ENCODE results near the gene PLS1. TPM values are rescaled to one million over a fixed set of nuclear protein-coding genes. Genes with fewer than 3 reads are reported as not detected.

The PLS1 gene
- total RNA-seq, 2 donors from 2014 or later = 11.3 to 26.4 TPM

DNA sequence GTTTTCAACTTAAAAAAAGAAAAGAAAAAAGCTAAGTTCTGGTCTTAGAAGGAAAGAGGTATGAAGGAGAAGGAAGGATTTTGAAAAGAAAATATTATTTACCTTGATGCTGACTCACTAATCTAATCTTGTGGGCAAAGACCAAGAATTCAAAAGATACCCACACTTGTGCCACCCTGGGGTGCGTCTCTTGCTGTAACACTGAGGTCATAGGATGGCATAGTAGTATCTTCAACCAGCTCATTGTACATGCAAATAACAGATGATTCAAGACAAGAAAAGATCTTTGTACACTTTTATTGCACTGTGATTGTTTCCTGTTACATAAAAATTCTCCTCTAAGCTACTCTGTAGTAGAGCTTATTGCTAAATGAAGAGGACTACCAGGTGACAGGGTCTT, 17.3 kb downstream of the PLS1 start:
- TF ChIP-seq, protein P1, sequence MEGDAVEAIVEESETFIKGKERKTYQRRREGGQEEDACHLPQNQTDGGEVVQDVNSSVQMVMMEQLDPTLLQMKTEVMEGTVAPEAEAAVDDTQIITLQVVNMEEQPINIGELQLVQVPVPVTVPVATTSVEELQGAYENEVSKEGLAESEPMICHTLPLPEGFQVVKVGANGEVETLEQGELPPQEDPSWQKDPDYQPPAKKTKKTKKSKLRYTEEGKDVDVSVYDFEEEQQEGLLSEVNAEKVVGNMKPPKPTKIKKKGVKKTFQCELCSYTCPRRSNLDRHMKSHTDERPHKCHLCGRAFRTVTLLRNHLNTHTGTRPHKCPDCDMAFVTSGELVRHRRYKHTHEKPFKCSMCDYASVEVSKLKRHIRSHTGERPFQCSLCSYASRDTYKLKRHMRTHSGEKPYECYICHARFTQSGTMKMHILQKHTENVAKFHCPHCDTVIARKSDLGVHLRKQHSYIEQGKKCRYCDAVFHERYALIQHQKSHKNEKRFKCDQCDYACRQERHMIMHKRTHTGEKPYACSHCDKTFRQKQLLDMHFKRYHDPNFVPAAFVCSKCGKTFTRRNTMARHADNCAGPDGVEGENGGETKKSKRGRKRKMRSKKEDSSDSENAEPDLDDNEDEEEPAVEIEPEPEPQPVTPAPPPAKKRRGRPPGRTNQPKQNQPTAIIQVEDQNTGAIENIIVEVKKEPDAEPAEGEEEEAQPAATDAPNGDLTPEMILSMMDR (conservative IDR thresholded peaks at IDR 0.05) = no peak
- H3K4me1 Mint-ChIP-seq = peaks cover 4% of the 10 kb centered on the region

DNA sequence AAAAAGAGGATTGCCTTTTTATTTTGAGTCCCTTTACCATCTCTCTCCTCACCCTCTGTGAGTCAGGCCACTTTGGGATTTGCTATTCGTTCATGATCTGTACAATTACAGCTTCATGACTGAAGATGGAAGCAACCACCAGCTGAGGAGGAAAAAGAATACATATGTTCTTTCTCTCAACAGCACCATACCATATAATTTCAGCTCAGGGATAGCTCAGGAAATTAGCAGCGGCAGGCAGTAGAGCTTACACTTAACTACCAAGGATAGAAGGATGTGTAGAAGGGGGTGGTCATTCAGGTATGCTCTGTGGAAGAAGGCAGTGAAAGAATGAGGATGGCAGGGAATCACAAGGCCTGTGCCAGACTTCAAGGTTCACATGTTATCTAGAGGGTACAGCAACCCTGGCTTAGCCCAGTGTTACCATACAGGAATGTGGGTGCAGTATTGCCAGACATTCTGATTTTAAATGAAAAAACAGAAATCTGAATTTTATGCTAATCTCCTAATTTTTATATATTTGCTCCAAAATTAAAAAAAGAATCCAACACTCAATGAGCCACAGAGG, 17.9 kb downstream of the PLS1 start:
- no peak for DNase-seq
- Mint-ChIP-seq H3K36me3 (ENCODE audit: low read depth) (no peaks in the 10 kb centered on the region), H3K4me3 (no peak overlapping the region), H3K27me3 (ENCODE audit: insufficient read depth) (no peaks in the 10 kb centered on the region), H3K4me1 (peaks cover 11% of the 10 kb centered on the region), H3K9me3 (no peaks in the 10 kb centered on the region), H3K27ac (no peak overlapping the region)
- H3K4me1 ChIP-seq (ENCODE audit: control insufficient read depth, insufficient read depth, low read length) = no peaks in the 10 kb centered on the region
- H3K27ac ChIP-seq (ENCODE audit: low read depth, low read length) = no peak overlapping the region
- H3K36me3 ChIP-seq (ENCODE audit: control insufficient read depth, insufficient read depth, low read length) = no peaks in the 10 kb centered on the region
- no peak overlapping the region for H3K9ac ChIP-seq (ENCODE audit: extremely low read depth, low read length, poor library complexity, severe bottlenecking)
- no peaks in the 10 kb centered on the region for H3K9me3 ChIP-seq (ENCODE audit: control insufficient read depth, low read length)
- TF ChIP-seq, protein P1 (conservative IDR thresholded peaks at IDR 0.05) = no peak
- 94 to 100% methylated on average over 1 to 2 of the region's 2 CpGs for WGBS, 2 experiments (ENCODE audit: insufficient coverage in 1 of 2, insufficient read length in 1 of 2)
- no peak overlapping the region for H3K4me3 ChIP-seq (ENCODE audit: low read length)
- H3K27me3 ChIP-seq (ENCODE audit: control insufficient read depth, insufficient read depth, low read length, poor library complexity, severe bottlenecking) = no peaks in the 10 kb centered on the region

More for the DNA sequence above, 17.3 kb downstream of the PLS1 start:
- WGBS, 2 experiments (ENCODE audit: insufficient coverage in 1 of 2, insufficient read length in 1 of 2) = 85 to 100% methylated on average over 1 of the region's 1 CpG
- Mint-ChIP-seq H3K4me3 (no peak overlapping the region), H3K36me3 (ENCODE audit: low read depth) (no peaks in the 10 kb centered on the region), H3K27ac (no peak overlapping the region), H3K27me3 (ENCODE audit: insufficient read depth) (no peaks in the 10 kb centered on the region), H3K9me3 (no peaks in the 10 kb centered on the region)
- DNase-seq = no peak
- Histone ChIP-seq H3K27me3 (ENCODE audit: control insufficient read depth, insufficient read depth, low read length, poor library complexity, severe bottlenecking) (no peaks in the 10 kb centered on the region), H3K4me3 (ENCODE audit: low read length) (no peak overlapping the region), H3K9ac (ENCODE audit: extremely low read depth, low read length, poor library complexity, severe bottlenecking) (no peak overlapping the region), H3K4me1 (ENCODE audit: control insufficient read depth, insufficient read depth, low read length) (no peaks in the 10 kb centered on the region), H3K9me3 (ENCODE audit: control insufficient read depth, low read length) (no peaks in the 10 kb centered on the region), H3K36me3 (ENCODE audit: control insufficient read depth, insufficient read depth, low read length) (no peaks in the 10 kb centered on the region), H3K27ac (ENCODE audit: low read depth, low read length) (no peak overlapping the region)

DNA sequence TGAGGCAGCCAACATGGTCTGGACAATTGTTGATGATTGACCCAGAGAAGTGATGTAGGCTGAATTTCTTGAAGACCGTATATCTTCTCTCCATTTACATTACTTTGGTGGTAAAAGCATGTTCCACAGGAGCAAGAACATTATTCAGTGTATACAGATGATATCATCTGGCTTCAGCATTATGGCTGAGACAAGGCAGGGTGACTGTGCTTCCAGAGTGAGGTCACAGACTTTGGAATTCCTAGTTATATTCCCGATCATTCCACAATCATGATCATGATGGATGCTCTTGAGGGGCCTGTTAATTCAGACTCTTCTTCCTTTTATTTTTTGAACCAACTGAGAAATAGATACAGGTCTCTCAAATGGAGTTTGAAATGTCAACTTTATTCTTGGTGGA, 19.0 kb downstream of the PLS1 start:
- Histone ChIP-seq H3K9me3 (ENCODE audit: control insufficient read depth, low read length) (no peaks in the 10 kb centered on the region), H3K4me3 (ENCODE audit: low read length) (no peak overlapping the region), H3K9ac (ENCODE audit: extremely low read depth, low read length, poor library complexity, severe bottlenecking) (no peak overlapping the region), H3K27me3 (ENCODE audit: control insufficient read depth, insufficient read depth, low read length, poor library complexity, severe bottlenecking) (no peaks in the 10 kb centered on the region), H3K27ac (ENCODE audit: low read depth, low read length) (no peak overlapping the region), H3K4me1 (ENCODE audit: control insufficient read depth, insufficient read depth, low read length) (peaks cover 3% of the 10 kb centered on the region), H3K36me3 (ENCODE audit: control insufficient read depth, insufficient read depth, low read length) (no peaks in the 10 kb centered on the region)
- Mint-ChIP-seq H3K27ac (no peak overlapping the region), H3K27me3 (ENCODE audit: insufficient read depth) (no peaks in the 10 kb centered on the region), H3K9me3 (no peaks in the 10 kb centered on the region), H3K36me3 (ENCODE audit: low read depth) (no peaks in the 10 kb centered on the region), H3K4me1 (peaks cover 16% of the 10 kb centered on the region), H3K4me3 (no peak overlapping the region)
- 88 to 100% methylated on average over 1 to 2 of the region's 2 CpGs for WGBS, 2 experiments (ENCODE audit: insufficient coverage in 1 of 2, insufficient read length in 1 of 2)
- no peak for DNase-seq
- TF ChIP-seq, protein P1 (conservative IDR thresholded peaks at IDR 0.05) = no peak
